Bronchial epithelial cell (primary cell): ENCODE measurements around the gene PTPRH. TPM values are rescaled to one million over a fixed set of nuclear protein-coding genes. Genes with fewer than 3 reads are reported as not detected.
"Not testable (repeated sequence)": the region's sequence is repeated elsewhere in the genome, so short reads cannot be mapped to it uniquely, and the experiment has no call there.

Experiments used
- DNase-seq: peaks from one replicate; pipeline ENCODE4 v3.0.0-alpha.2; 2010; ENCODE audit warnings: low read depth
- FAIRE-seq: peaks from 2 replicates; lab custom pipeline; 2011; peaks lifted over from hg19 to GRCh38; lab: Jason Lieb, UNC
- H3K27me3 ChIP-seq: 2 replicates; pipeline ENCODE4 v1.5.1; 2011; ENCODE audit warnings: low read length; ENCODE audit not compliant: control insufficient read depth, insufficient read depth
- H3K36me3 ChIP-seq: 2 replicates; pipeline ENCODE4 v1.5.1; 2011; ENCODE audit warnings: low read length; ENCODE audit not compliant: control insufficient read depth, insufficient read depth
- H3K4me3 ChIP-seq: 2 replicates; pipeline ENCODE4 v1.5.1; 2011; ENCODE audit warnings: mild to moderate bottlenecking, low read depth, low read length, control low read depth
- CTCF ChIP-seq: IDR thresholded peaks from 2 replicates; pipeline ENCODE4 v1.5.1; 2011; ENCODE audit warnings: mild to moderate bottlenecking, moderate library complexity, low read length, control low read depth, inconsistent platforms; ENCODE audit not compliant: insufficient read depth, severe bottlenecking
- total RNA-seq: library from RNA; depleted of rRNA; stranded (reverse); fragments of >200 nt; gene quantifications from 2 replicates; pipeline ENCODE4 v1.2.1, GENCODE V29; 2014

PTPRH gene
- total RNA-seq, 1 donor from 2014 or later, result 3.9 TPM

GRCh38 chr19:55173186-55173713, 36.1 kb downstream of the PTPRH start:
- Histone ChIP-seq H3K27me3 (no peaks in the 10 kb centered on the region), H3K4me3 (peak overlapping the region; percentile 37), H3K36me3 (no peaks in the 10 kb centered on the region)
- TF ChIP-seq CTCF, result no peak
- no peak for FAIRE-seq
- no peak for DNase-seq

GRCh38 chr19:55172741-55173140, 36.6 kb downstream of the PTPRH start:
- Histone ChIP-seq H3K27me3 (no peaks in the 10 kb centered on the region), H3K36me3 (no peaks in the 10 kb centered on the region), H3K4me3 (peak overlapping the region; percentile 37)
- TF ChIP-seq CTCF, result no peak
- DNase-seq (peak; percentile 56), FAIRE-seq (no peak)

GRCh38 chr19:55172318-55172717, 37.0 kb downstream of the PTPRH start:
- not testable (repeated sequence) for H3K4me3 ChIP-seq, FAIRE-seq

GRCh38 chr19:55171440-55171839, 37.9 kb downstream of the PTPRH start:
- TF ChIP-seq CTCF, result no peak
- H3K27me3 ChIP-seq, result no peaks in the 10 kb centered on the region
- DNase-seq (no peak), FAIRE-seq (no peak)
- H3K36me3 ChIP-seq, result no peaks in the 10 kb centered on the region
- H3K4me3 ChIP-seq, result no peak overlapping the region

More at GRCh38 chr19:55172318-55172717, 37.0 kb downstream of the PTPRH start:
- H3K27me3 ChIP-seq, DNase-seq, H3K36me3 ChIP-seq: not testable (repeated sequence)

- FAIRE-seq, result no peak
- TF ChIP-seq CTCF, result no peak
- no peaks in the 10 kb centered on the region for H3K27me3 ChIP-seq
Observed at GRCh38 chr19:55169136-55169535, 40.2 kb downstream of the PTPRH start.

GRCh38 chr19:55166530-55167268, 42.6 kb downstream of the PTPRH start, which contains the start of gene DNAAF3:
DNAAF3 (minus strand) TSS chr19:55166613; CDS start chr19:55166413, 200 bp downstream.
- no peak for TF ChIP-seq CTCF
- Histone ChIP-seq H3K36me3 (no peaks in the 10 kb centered on the region), H3K4me3 (peak within 1 kb of the TSS; percentile 48), H3K27me3 (no peaks in the 10 kb centered on the region)
- DNase-seq (peak; percentile 92), FAIRE-seq (no peak)

More at GRCh38 chr19:55169136-55169535, 40.2 kb downstream of the PTPRH start:
- DNase-seq, result no peak
- no peak overlapping the region for H3K4me3 ChIP-seq
- H3K36me3 ChIP-seq, result no peaks in the 10 kb centered on the region
